NCI-H524 treated with DMSO at 0.1 percent for 48 hours (cell line): ENCODE measurements around the gene TSSK3.
"Not testable (repeated sequence)": the region's sequence is repeated elsewhere in the genome, so short reads cannot be mapped to it uniquely, and the experiment has no call there.

Experiments
- DNase-seq: peaks from one replicate; lab custom pipeline; 2025; lab: John Stamatoyannopoulos, UW

Gene TSSK3

DNA sequence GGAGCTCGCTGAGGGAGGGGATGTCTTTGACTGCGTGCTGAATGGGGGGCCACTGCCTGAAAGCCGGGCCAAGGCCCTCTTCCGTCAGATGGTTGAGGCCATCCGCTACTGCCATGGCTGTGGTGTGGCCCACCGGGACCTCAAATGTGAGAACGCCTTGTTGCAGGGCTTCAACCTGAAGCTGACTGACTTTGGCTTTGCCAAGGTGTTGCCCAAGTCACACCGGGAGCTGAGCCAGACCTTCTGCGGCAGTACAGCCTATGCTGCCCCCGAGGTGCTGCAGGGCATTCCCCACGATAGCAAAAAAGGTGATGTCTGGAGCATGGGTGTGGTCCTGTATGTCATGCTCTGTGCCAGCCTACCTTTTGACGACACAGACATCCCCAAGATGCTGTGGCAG is 1.4 kb downstream of the TSSK3 start:
- DNase-seq: no peak

GRCh38 chr1:32364836-32365235 is 2.5 kb downstream of the TSSK3 start:
- no peak for DNase-seq

DNA sequence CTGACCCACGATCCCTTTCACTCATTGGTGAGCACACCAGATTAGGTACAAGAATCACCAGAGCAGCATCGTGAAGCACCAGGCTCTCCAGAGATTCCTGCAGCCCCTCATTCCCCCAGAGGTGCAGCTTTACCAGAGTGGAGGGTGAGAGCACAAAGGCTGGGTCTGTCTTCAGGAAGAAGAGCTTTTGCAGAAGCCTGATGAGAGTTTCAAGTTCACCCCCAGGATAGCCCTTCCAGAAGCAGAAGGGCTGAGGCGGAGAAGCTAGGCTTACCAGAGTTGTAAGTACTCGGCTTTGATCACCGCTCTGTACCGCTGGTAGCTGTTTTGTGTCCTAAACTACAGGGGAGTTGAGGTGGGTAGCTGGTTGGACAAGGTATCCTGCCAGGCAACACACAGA is 3.1 kb downstream of the TSSK3 start:
- no peak for DNase-seq

DNA sequence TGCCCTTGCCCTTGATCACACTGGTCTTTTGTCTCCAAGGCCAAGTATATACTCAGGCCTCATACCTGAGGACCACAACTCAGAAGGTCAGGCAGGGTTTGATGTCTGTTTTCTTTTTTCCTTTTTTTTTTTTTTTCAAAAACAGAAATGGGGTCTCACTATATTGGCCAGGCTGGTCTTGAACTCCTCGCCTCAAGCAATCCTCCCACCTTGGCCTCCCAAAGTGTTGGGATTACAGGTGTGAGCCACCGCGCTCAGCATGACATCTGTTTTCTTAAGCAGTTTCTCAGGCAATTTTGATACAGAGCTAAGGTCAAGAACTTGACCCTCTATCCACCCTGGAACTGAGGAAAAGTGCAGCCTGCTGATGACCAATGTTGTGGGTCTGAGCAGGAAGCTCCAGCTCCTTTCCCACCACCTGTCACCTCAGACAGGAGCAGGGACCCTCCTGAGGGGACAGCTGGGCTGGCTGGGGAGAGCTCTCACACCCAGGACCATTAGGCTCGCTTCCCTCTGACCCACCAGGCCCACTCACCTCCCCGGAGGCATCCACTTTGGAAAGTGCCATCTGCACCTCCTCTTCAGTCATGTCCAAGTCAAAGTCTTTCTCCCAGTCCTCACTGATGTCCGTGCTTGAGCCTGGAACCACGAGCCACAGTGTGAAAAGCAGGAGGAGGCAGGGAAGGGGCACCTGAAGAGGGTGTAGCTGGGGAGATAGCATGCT is 5.7 kb downstream of the TSSK3 start:
- DNase-seq: no peak

DNA sequence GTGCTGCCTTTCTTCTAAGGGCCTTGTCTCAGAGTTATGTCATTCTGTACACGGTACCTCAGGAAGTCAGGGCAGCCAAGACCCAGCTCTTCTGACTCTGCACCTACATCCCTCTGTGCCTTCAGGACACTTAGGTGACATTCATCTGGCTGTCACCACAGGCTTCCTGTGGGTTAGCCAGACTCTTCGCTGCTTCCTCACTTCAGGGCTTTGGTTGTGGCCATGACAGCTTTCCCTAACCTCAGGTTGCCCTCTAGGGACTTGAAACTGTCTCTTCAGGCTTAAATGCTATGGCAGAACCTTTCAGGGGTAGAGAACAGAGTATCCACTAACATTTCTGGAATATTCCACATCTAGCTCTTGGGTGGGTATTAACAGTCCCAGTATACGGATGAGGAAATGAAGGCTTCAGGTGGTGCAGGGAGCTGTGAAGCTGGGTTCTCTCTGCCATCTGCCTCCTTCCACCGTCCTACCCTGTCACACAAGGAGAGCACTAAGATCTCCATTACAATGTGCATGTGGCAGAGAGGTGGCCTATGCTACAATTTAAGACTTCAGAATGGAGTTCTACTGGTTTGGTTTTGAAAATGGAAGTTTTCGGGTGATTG is 9.9 kb downstream of the TSSK3 start:
- DNase-seq: no peak

GRCh38 chr1:32373996-32374592 is 11.8 kb downstream of the TSSK3 start:
- DNase-seq: no peak

- DNase-seq: no peak
These were observed 13.9 kb downstream of the TSSK3 start for GRCh38 chr1:32376199-32376598.

DNA sequence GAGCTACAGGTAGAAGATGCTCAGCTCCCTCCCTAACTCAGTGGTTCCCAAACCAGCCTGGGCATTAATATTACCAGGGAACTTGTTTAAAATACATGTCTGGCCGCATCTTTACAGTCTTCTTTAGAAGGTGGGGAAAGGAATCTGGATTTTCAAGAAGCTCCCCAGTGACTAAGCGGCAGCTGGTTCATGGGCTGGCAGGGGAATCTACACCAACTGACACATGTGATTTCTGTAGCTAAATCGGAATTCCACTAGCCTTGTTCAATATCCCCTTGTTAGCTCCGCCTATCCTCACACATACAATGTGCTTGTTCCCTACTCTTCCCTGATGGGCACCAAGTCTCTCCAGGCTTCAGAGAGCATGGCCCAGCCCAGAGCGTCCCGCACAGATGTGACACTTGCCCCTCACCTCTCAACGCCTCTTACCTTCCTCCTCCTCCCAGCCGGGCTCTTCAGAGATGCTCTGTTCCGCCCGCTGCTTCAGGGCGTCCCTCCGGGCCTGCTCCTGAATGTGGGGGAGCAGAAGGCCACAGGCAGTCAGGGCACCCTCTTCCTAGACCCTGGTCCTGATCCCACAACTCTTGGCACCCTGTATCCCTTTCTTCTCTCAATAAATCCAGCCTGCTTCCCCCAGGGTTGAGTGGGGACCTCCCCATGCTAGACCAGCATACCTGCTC is 15.3 kb downstream of the TSSK3 start:
- no peak for DNase-seq

DNA sequence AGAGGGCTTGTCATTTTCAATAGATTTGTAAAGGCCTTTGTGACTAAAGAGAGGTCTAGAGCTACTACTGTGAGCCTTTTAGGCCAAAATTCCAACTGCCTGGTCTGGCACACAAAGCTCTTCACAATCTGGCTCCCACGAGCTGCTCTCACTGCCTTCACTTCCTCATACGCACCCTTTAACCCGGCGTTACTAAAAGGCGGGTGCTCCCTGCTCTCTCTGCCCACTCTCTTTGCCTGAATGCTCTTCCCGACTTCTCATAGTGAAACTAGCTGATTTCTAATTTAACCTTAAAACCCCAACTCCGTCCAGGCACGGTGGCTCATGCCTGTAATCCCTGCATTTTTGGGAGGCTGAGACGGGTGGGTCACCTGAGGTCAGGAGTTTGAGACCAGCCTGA is 17.7 kb downstream of the TSSK3 start:
- DNase-seq: no peak

DNA sequence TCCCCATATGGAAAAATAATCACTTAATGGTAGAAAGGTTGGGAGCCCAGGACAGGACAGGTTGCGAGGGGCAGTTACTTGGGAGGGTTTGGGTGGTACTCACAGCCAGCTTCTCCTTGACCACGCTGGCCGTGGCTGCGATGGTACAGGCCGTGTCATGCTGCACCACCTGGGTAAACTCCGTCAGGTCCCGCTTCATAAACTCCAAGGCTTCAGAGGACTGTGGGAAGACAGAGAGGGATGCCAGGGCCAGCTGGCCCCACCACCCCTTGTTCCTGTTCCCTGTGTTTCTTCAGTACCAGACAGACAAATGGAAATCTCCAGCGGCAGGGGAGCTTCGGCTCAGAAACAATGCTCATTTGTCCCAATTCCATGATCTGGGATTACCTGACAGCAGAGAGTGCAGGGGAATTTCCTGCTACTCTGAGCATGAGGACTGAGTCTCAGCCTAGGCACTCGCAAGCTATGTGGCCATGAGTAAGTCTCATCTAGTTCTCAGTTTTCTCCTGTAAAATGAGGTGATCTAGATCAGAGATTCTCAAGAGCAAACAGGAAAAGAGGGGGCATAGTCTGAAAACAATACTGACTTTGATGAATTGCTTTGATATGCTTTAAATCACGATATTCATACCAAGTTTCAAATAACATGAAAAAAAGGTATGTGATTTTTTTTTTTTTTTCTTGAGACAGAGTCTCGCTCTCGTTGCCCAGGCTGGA is 24.5 kb downstream of the TSSK3 start:
- DNase-seq: no peak

DNA sequence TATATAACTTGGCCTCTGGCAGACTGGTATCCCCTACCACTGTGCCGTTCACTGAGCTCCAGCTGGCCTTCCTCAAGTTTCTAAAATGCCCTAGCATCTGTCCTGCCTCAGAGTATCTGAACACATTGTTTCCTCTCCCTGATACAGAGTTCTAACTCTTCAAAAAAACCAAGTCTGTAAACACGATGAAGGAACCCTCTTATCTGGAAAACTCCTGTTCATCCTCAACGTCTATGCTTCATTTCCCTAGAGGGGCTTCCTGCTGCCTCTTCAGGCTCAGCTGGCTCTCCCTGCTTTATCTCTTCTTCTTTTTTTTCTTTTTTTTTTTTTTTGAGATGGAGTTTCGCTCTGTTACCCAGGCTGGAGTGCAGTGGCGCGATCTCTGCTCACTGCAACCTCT is 26.3 kb downstream of the TSSK3 start:
- no peak for DNase-seq

DNA sequence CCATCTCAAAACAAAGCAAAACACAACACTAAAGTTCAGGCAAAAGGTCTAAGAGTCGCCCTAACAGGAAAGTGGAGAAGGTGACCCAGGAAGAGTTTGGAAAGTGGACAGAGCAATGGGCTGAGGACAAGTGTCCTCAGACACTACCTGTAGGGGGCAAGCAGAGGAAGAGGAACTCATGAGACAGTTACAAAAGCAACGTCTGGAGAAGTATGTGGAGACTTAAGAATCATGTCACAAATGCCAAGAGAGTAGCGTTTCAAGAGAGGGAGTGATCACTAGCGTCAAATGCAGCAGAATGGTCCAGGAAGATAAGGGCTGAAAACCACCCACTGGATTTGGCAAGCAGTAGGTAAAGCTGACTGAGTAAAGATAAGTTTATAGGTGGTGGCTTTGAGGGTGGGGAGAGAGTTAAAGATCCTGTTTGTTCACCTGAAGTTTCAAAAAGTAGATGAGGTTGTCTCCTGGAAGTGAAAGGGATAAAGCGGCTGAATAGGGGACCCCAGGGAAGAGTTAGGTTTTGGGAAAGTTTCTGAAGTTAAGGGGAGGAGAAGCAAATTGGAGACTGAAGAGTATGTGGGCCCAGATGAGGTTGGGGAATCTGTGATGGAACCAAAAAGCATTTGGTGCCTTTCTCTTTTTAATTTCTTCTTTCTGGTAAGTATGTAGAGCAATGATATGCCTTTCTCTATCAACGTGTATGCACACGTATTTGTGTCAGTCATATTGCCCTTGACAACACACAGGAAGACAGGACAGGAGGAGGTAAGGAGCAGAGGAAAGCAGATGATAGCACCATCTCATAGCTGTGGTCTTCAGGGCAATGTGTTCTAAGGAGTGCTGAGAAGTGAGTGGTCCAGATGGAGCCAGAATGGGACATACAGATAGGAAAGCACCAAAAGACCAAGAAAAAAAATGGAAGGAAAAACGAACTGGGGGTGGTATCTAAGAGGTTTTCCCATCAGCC is 28.8 kb downstream of the TSSK3 start:
- DNase-seq: no peak

DNA sequence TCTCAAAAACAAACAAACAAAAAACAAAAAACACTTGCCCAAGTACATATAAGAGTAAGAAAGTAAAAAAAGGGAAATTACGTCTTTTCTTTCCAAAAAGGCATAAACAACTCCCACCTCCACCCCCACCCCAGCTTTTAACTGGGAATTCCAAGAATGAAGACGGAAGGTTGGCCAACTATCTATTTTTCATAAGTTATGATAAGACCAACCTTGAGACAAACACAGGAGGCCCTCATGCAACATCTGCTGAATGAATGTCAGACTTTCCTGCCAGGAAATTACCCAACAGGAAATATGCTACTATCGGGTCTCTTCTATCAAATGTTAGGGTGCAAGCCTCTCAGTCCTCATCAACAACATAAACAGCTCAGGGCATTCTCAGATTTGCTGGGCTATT is 30.0 kb downstream of the TSSK3 start:
- no peak for DNase-seq

DNA sequence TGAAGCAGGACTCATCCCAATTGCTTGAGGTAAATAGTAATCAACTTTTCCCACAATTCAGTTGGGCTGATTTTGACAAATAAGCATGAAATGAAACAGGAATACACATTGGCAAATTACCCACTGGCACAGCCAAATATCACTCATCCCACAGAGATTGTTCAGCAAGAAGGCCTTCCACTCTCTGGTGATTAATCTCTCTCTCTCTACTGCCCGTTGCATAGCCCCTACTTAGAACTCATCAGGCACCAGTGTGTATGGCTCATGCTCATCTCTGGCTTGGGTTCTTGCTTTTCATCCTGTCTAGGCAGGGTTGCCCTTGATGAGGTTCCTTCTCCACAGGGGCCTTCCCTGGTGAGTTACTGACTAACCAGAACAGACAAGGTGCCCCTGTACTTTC is 30.8 kb downstream of the TSSK3 start:
- no peak for DNase-seq

DNA sequence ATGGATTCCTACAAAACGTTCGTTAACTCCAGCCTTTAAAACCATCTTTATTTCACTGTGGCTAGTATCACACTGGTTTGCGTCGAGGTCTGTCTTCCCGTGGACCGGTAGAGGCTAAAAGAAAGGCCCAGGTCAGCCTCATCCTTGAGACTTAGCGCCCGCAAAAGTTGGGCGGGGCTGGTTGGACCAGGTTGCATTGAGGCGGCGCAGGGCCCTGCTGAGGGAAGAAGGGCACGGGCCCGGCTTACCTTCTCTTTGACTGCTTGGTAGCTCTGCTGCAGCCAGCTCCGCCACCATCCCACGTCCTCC is 31.4 kb downstream of the TSSK3 start:
- no peak for DNase-seq

DNA sequence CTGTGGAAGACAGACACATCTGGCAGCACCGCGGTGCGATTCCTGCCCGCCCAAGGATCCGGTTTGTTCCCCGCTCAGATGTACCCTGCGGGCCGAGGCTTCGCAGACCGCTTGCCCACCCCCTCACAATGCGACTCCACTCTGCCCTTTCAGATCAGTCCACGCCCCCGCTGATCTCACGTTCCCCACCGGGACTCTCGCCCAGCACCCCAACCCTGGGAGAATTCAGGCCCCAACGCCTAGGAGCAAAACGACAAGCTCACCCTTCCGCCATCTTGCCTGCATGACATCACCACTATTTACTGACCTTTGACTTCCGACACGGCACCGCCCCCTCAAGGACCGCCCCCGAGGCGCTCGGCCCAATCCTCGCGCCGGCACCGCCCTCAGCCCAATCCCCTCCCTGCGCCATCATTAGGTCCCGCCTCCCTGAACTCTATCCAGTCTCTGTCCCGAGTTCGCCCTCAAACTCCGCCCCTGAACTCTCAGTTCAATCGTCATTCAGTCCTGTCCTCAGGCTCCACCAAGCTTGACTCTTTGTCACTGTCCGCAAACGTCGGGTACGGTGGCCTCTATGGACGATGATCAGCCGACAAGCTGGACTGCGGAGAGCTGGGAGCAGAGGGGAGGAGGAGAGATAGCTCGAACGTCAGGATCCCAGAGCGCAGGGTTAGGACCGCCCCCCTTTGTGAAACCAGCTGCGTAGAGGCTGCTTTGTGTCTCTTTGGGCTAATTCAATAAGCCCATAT is 32.0 kb downstream of the TSSK3 start, which contains the start of gene BSDC1:
Gene BSDC1, minus strand, starts transcription at position 301 of the 749 bp plus-strand sequence. Its CDS starts 27 bp downstream, at position 274.
- DNase-seq: peak; percentile 81

GRCh38 chr1:32394890-32395432 is 32.6 kb downstream of the TSSK3 start:
- DNase-seq: peak; percentile 34

GRCh38 chr1:32396524-32396923 is 34.2 kb downstream of the TSSK3 start:
- DNase-seq: not testable (repeated sequence)

DNA sequence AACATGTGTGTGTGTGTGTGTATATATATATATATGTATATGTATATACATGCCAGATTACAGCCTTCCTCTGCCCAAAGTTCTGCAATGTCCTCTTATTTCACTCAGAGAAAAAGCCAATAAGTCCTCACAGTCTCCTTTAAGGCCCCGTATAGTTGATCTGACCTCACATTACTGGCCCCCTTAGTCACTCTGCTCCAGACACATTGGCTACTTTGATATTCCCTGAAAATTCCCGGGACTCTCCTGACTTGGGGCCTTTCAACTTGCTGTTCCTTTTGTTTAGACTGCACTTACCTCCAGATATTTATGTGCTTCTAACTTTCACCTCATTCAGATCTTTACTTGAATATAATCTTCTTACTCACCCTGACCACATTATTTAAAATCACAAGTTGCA is 36.1 kb downstream of the TSSK3 start:
- DNase-seq: no peak

GRCh38 chr1:32399843-32400242 is 37.5 kb downstream of the TSSK3 start:
- DNase-seq: no peak
